ENCODE measurements around the gene AMELY.

The AMELY gene

GRCh38 chrY:6931779-6932396 lies 20.3 kb upstream of the AMELY start:
- TF ChIP-seq POLR2A (IDR thresholded peaks at IDR 0.05; ENCODE audit: extremely low read depth, insufficient read length): no peak
- TF ChIP-seq, protein P1, sequence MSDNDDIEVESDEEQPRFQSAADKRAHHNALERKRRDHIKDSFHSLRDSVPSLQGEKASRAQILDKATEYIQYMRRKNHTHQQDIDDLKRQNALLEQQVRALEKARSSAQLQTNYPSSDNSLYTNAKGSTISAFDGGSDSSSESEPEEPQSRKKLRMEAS (IDR thresholded peaks at IDR 0.05; ENCODE audit: low read depth, low read length): no peak
- TF ChIP-seq MYC (IDR thresholded peaks at IDR 0.05; ENCODE audit: low read depth, low read length): no peak
- TF ChIP-seq, protein P2, sequence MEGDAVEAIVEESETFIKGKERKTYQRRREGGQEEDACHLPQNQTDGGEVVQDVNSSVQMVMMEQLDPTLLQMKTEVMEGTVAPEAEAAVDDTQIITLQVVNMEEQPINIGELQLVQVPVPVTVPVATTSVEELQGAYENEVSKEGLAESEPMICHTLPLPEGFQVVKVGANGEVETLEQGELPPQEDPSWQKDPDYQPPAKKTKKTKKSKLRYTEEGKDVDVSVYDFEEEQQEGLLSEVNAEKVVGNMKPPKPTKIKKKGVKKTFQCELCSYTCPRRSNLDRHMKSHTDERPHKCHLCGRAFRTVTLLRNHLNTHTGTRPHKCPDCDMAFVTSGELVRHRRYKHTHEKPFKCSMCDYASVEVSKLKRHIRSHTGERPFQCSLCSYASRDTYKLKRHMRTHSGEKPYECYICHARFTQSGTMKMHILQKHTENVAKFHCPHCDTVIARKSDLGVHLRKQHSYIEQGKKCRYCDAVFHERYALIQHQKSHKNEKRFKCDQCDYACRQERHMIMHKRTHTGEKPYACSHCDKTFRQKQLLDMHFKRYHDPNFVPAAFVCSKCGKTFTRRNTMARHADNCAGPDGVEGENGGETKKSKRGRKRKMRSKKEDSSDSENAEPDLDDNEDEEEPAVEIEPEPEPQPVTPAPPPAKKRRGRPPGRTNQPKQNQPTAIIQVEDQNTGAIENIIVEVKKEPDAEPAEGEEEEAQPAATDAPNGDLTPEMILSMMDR (IDR thresholded peaks at IDR 0.05; ENCODE audit: low read depth, low read length): no peak
- no peak for DNase-seq (ENCODE audit: low read depth)
- H3K4me3 ChIP-seq (ENCODE audit: low read depth, low read length): no peak overlapping the region

- DNase-seq (ENCODE audit: low read depth): no peak
- no peak overlapping the region for H3K4me3 ChIP-seq (ENCODE audit: low read depth, low read length)
- TF ChIP-seq POLR2A (IDR thresholded peaks at IDR 0.05; ENCODE audit: extremely low read depth, insufficient read length) (no peak), MYC (IDR thresholded peaks at IDR 0.05; ENCODE audit: low read depth, low read length) (no peak)
- TF ChIP-seq, protein P2 (IDR thresholded peaks at IDR 0.05; ENCODE audit: low read depth, low read length): no peak
- TF ChIP-seq, protein P1 (IDR thresholded peaks at IDR 0.05; ENCODE audit: low read depth, low read length): no peak
Measured at GRCh38 chrY:6929237-6929636, 17.7 kb upstream of the AMELY start.

GRCh38 chrY:6928265-6928664 lies 16.7 kb upstream of the AMELY start:
- no peak for DNase-seq (ENCODE audit: low read depth)
- TF ChIP-seq MYC (IDR thresholded peaks at IDR 0.05; ENCODE audit: low read depth, low read length): no peak
- TF ChIP-seq, protein P2 (IDR thresholded peaks at IDR 0.05; ENCODE audit: low read depth, low read length): no peak
- TF ChIP-seq POLR2A (IDR thresholded peaks at IDR 0.05; ENCODE audit: extremely low read depth, insufficient read length): no peak
- TF ChIP-seq, protein P1 (IDR thresholded peaks at IDR 0.05; ENCODE audit: low read depth, low read length): no peak

DNA sequence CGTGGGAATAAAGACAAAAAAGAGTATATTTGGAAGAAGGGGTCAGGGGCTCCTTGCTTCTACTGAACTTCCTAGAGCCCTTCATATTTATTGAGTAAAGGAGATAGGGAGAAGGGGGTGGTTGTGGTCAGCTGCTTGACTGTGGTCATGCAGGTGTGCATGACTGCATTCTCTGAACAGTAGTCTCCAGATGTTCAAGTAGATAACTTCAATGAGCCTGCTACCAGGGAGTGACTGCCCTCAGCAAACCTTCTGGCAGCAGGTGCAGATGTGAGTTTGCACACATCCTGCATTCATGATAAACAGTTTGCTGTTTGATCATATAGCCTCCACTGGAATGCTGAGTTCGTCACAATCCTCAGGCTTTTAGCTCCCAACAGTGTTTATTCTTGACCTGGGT lies 9.5 kb upstream of the AMELY start:
- no peak for TF ChIP-seq MYC (IDR thresholded peaks at IDR 0.05; ENCODE audit: low read depth, low read length)
- no peak for TF ChIP-seq POLR2A (IDR thresholded peaks at IDR 0.05; ENCODE audit: extremely low read depth, insufficient read length)
- TF ChIP-seq, protein P2 (IDR thresholded peaks at IDR 0.05; ENCODE audit: low read depth, low read length): no peak
- TF ChIP-seq, protein P1 (IDR thresholded peaks at IDR 0.05; ENCODE audit: low read depth, low read length): no peak
- no peak overlapping the region for H3K4me3 ChIP-seq (ENCODE audit: low read depth, low read length)
- DNase-seq (ENCODE audit: low read depth): no peak

More at GRCh38 chrY:6928265-6928664, 16.7 kb upstream of the AMELY start:
- no peak overlapping the region for H3K4me3 ChIP-seq (ENCODE audit: low read depth, low read length)

GRCh38 chrY:6913362-6913761 lies 1.8 kb upstream of the AMELY start:
- H3K4me3 ChIP-seq (ENCODE audit: low read depth, low read length): no peak overlapping the region
- no peak for TF ChIP-seq POLR2A (IDR thresholded peaks at IDR 0.05; ENCODE audit: extremely low read depth, insufficient read length)
- TF ChIP-seq, protein P1 (IDR thresholded peaks at IDR 0.05; ENCODE audit: low read depth, low read length): no peak
- TF ChIP-seq, protein P2 (IDR thresholded peaks at IDR 0.05; ENCODE audit: low read depth, low read length): no peak
- TF ChIP-seq MYC (IDR thresholded peaks at IDR 0.05; ENCODE audit: low read depth, low read length): no peak
- DNase-seq (ENCODE audit: low read depth): no peak
